IMR-90 (cell line): Measurements from ENCODE around the gene RPL15. TPM values are rescaled to one million over a fixed set of nuclear protein-coding genes. Genes with fewer than 3 reads are reported as not detected.

Experiments used
- ATAC-seq: fragments of 200-7000 bp; cut with Tn5 transposase; 2 replicates; pipeline ENCODE4 v1.9.1; 2020; ENCODE audit warnings: low read depth, mild to moderate bottlenecking, moderate library complexity
- BruUV-seq: library from RNA; stranded (reverse); fragments of 400-500 nt; replicated peaks from 2 replicates; lab custom pipeline; 2021; lab: Mats Ljungman, UMichigan
- CTCF ChIA-PET: fragments of 300-600 bp; formaldehyde crosslinking; extraction: SDS; loops from one replicate; lab custom pipeline; 2021; ENCODE audit warnings: antibody characterized with exemption; lab: Yijun Ruan, JAX
- POLR2A ChIA-PET: fragments of 300-600 bp; sonication (Branson Sonifier 250); formaldehyde crosslinking; loops from one replicate; lab custom pipeline; 2022; ENCODE audit warnings: antibody characterized with exemption; ENCODE audit not compliant: unreplicated experiment; lab: Charles Lee
- DNase-seq: peaks from one replicate; pipeline ENCODE4 v3.0.0; 2013
- H2AFZ ChIP-seq: replicated peaks from 2 replicates; pipeline ENCODE3; 2013; ENCODE audit warnings: low read length, mild to moderate bottlenecking; ENCODE audit not compliant: poor library complexity
- H2AK5ac ChIP-seq: 2 replicates; pipeline ENCODE4 v1.6.1; 2013; ENCODE audit warnings: low read depth, low read length, inconsistent platforms
- H2AK9ac ChIP-seq: replicated peaks from 2 replicates; pipeline ENCODE3; 2013; ENCODE audit warnings: mild to moderate bottlenecking, low read depth, low read length, moderate library complexity; ENCODE audit not compliant: poor library complexity
- H2BK120ac ChIP-seq: 2 replicates; pipeline ENCODE4 v1.6.1; 2013; ENCODE audit warnings: low read depth, low read length, inconsistent platforms
- H2BK15ac ChIP-seq: 3 replicates; pipeline ENCODE4 v1.6.1; 2013; ENCODE audit warnings: low read depth, low read length, inconsistent platforms
- H2BK20ac ChIP-seq: 2 replicates; pipeline ENCODE4 v1.6.1; 2013; ENCODE audit warnings: low read depth, mild to moderate bottlenecking, inconsistent platforms, low read length, moderate library complexity
- H2BK5ac ChIP-seq: 2 replicates; pipeline ENCODE4 v1.6.1; 2013; ENCODE audit warnings: mild to moderate bottlenecking, low read depth, low read length, inconsistent platforms; ENCODE audit not compliant: poor library complexity, severe bottlenecking
- H3K14ac ChIP-seq: replicated peaks from 2 replicates; pipeline ENCODE4 v1.6.1; 2013; ENCODE audit warnings: low read depth, low read length, inconsistent platforms
- H3K18ac ChIP-seq: 2 replicates; pipeline ENCODE4 v1.6.1; 2013; ENCODE audit warnings: low read depth, low read length, control low read depth
- H3K23ac ChIP-seq: 2 replicates; pipeline ENCODE4 v1.6.1; 2013; ENCODE audit warnings: low read depth, low read length, inconsistent platforms
- H3K27ac ChIP-seq: 2 replicates; pipeline ENCODE4 v1.5.1; 2013; ENCODE audit warnings: mild to moderate bottlenecking, control low read depth, low read length; ENCODE audit not compliant: insufficient read depth
- H3K27me3 ChIP-seq: 2 replicates; pipeline ENCODE4 v1.6.1; 2013; ENCODE audit warnings: low read length; ENCODE audit not compliant: control insufficient read depth, insufficient read depth
- H3K36me3 ChIP-seq: 2 replicates; pipeline ENCODE4 v1.6.1; 2013; ENCODE audit warnings: low read length, mixed read lengths; ENCODE audit not compliant: control insufficient read depth, insufficient read depth
- H3K4ac ChIP-seq: 2 replicates; pipeline ENCODE4 v1.6.1; 2013; ENCODE audit warnings: low read depth, low read length, inconsistent platforms
- H3K4me1 ChIP-seq: 2 replicates; pipeline ENCODE4 v1.6.1; 2013; ENCODE audit warnings: low read length, mixed read lengths; ENCODE audit not compliant: control insufficient read depth, insufficient read depth
- H3K4me2 ChIP-seq: 2 replicates; pipeline ENCODE4 v1.6.1; 2013; ENCODE audit warnings: low read depth, mild to moderate bottlenecking, control low read depth, low read length, moderate library complexity
- H3K4me3 ChIP-seq: 2 replicates; pipeline ENCODE4 v1.5.1; 2013; ENCODE audit warnings: low read depth, mild to moderate bottlenecking, control low read depth, low read length, moderate library complexity; ENCODE audit not compliant: insufficient read depth
- H3K56ac ChIP-seq: 2 replicates; pipeline ENCODE4 v1.6.1; 2013; ENCODE audit warnings: low read length, inconsistent platforms; ENCODE audit not compliant: insufficient read depth; ENCODE audit errors: extremely low read depth
- H3K79me1 ChIP-seq, 2 experiments: 2 replicates each; pipeline ENCODE4 v1.6.1; 2013; ENCODE audit warnings: low read length in 2 of 2, inconsistent platforms in 1 of 2, low read depth in 1 of 2
- H3K9ac ChIP-seq: 2 replicates; pipeline ENCODE4 v1.6.1; 2013; ENCODE audit warnings: low read depth, low read length, control low read depth
- H3K9me1 ChIP-seq: 2 replicates; pipeline ENCODE4 v1.6.1; 2013; ENCODE audit warnings: low read length, inconsistent platforms; ENCODE audit not compliant: insufficient read depth
- H3K9me3 ChIP-seq: 2 replicates; pipeline ENCODE4 v1.6.1; 2013; ENCODE audit warnings: low read length; ENCODE audit not compliant: control insufficient read depth, insufficient read depth
- H4K20me1 ChIP-seq: 2 replicates; pipeline ENCODE4 v1.6.1; 2013; ENCODE audit warnings: low read length, inconsistent platforms; ENCODE audit not compliant: insufficient read depth
- H4K5ac ChIP-seq: 2 replicates; pipeline ENCODE4 v1.6.1; 2013; ENCODE audit warnings: mild to moderate bottlenecking, low read depth, low read length, control low read depth
- H4K8ac ChIP-seq, 2 experiments: 2 replicates each; pipeline ENCODE4 v1.6.1; 2013; ENCODE audit warnings: low read depth in 2 of 2, low read length in 2 of 2, control low read depth in 1 of 2, inconsistent platforms in 1 of 2
- H4K91ac ChIP-seq: 2 replicates; pipeline ENCODE4 v1.6.1; 2013; ENCODE audit warnings: low read depth, low read length, inconsistent platforms; ENCODE audit not compliant: insufficient read depth
- CEBPB ChIP-seq: IDR thresholded peaks from 2 replicates; pipeline ENCODE4 v1.6.1; 2012; ENCODE audit warnings: low read depth, low read length, improper control_type of control experiment
- CTCF ChIP-seq: conservative IDR thresholded peaks from 2 replicates; pipeline ENCODE4 v1.5.1; 2012; ENCODE audit warnings: mild to moderate bottlenecking, low read depth, low read length, improper control_type of control experiment
- ELK1 ChIP-seq: fragments of 150-350 bp; IDR thresholded peaks from 2 replicates; pipeline ENCODE4 v1.6.1; 2016; ENCODE audit warnings: low read depth, mild to moderate bottlenecking, low read length, moderate library complexity, borderline replicate concordance
- FOS ChIP-seq: fragments of 150-350 bp; IDR thresholded peaks from 2 replicates; pipeline ENCODE4 v1.6.1; 2016; ENCODE audit warnings: low read depth, low read length
- MAFK ChIP-seq: IDR thresholded peaks from 2 replicates; pipeline ENCODE4 v1.6.1; 2012; ENCODE audit warnings: low read depth, low read length, improper control_type of control experiment
- NFE2L2 ChIP-seq: fragments of 150-350 bp; IDR thresholded peaks from 2 replicates; pipeline ENCODE4 v1.6.1; 2016; ENCODE audit warnings: low read depth, mild to moderate bottlenecking, low read length
- POLR2A ChIP-seq: IDR thresholded peaks from 2 replicates; pipeline ENCODE4 v1.6.1; 2012; ENCODE audit warnings: mild to moderate bottlenecking, low read depth, low read length
- RAD21 ChIP-seq: IDR thresholded peaks from 2 replicates; pipeline ENCODE4 v1.6.1; 2012; ENCODE audit warnings: low read length, improper control_type of control experiment
- RCOR1 ChIP-seq: IDR thresholded peaks from 2 replicates; pipeline ENCODE4 v1.6.1; 2012; ENCODE audit warnings: mild to moderate bottlenecking, low read length, improper control_type of control experiment; ENCODE audit not compliant: insufficient replicate concordance
- SMC3 ChIP-seq: fragments of 150-350 bp; IDR thresholded peaks from 2 replicates; pipeline ENCODE4 v1.6.1; 2016; ENCODE audit warnings: low read depth, mild to moderate bottlenecking, antibody characterized with exemption, low read length, moderate library complexity
- WGBS, 2 experiments: methylation state at CpG; one replicate each; pipeline versions ENCODE4 v1.1.5 to v1.1.7; 2013; ENCODE audit warnings: missing lambda C conversion rate in 2 of 2; ENCODE audit not compliant: insufficient read length in 1 of 2; ENCODE audit errors: extremely low coverage in 2 of 2; 5-methylcytosine and 5-hydroxymethylcytosine counted together
- dilution Hi-C: fragments of 300-500 bp; cut with HindIII; formaldehyde crosslinking; loops from one replicate; pipeline ENCODE4 v1.14.3; 2018; ENCODE audit warnings: low sequenced_read_pairs; ENCODE audit not compliant: unreplicated experiment
- in situ Hi-C: fragments of 300-500 bp; cut with MboI; formaldehyde crosslinking; loops from 3 replicates; pipeline ENCODE4 v1.14.3; 2019; ENCODE audit warnings: low sequenced_read_pairs, inconsistent platforms, mixed read lengths
- intact Hi-C: fragments of 100-400 bp; cut with micrococcal nuclease; formaldehyde crosslinking; loops from 2 replicates; pipeline ENCODE4 v1.10.0; 2022
- polyA plus RNA-seq, 3 experiments: library from polyadenylated mRNA; depleted of rRNA; stranded (reverse); fragments of >200 nt; gene quantifications; 2 replicates each; pipeline ENCODE4 v1.2.3, GENCODE V29; 2012; ENCODE audit warnings: low replicate concordance in 1 of 3
- total RNA-seq: library from RNA; depleted of rRNA; stranded (reverse); fragments of >200 nt; gene quantifications from 2 replicates; pipeline ENCODE4 v1.2.3, GENCODE V29; 2012

Gene RPL15
- total and polyA plus RNA-seq, 2 of the 4 experiments (the other 2 are of a cell fraction): 1,419 to 4,701 TPM

- WGBS, 2 experiments: 74% methylated on average over 3 of the region's 5 CpGs; no CpG with 5 or more reads in 1 of the 2 experiments
- CTCF ChIA-PET: no interaction called here
Observed at GRCh38 chr3:23940775-23941174, 23.8 kb downstream of the RPL15 start.

More at GRCh38 chr3:23940775-23941174, 23.8 kb downstream of the RPL15 start:
- no peak overlapping the region for H3K23ac ChIP-seq
- no peak overlapping the region for H2BK15ac ChIP-seq
- no peak overlapping the region for H2BK5ac ChIP-seq
- H3K36me3 ChIP-seq: no peaks in the 10 kb centered on the region
- BruUV-seq: no TSS peak
- no peak overlapping the region for H2AK9ac ChIP-seq
- no peak overlapping the region for H4K8ac ChIP-seq
- no peak overlapping the region for H4K5ac ChIP-seq
- no peaks in the 10 kb centered on the region for H3K9me1 ChIP-seq
- no peak overlapping the region for H4K91ac ChIP-seq
- H2AFZ ChIP-seq: no peak overlapping the region
- no peak overlapping the region for H3K4me2 ChIP-seq
- intact Hi-C loops: loop anchor here (10.0 kb wide), 1 partner anchor 656 kb away; no protein-coding TSS in a partner anchor
- ATAC-seq (no peak), DNase-seq (no peak)
- dilution Hi-C loops: no loop called here
- H3K18ac ChIP-seq: no peak overlapping the region
- H3K9ac ChIP-seq: no peak overlapping the region
- H3K79me1 ChIP-seq: no peaks in the 10 kb centered on the region
- no peak overlapping the region for H2AK5ac ChIP-seq
- no peak overlapping the region for H3K27ac ChIP-seq
- H3K4me1 ChIP-seq: peaks cover 2% of the 10 kb centered on the region; the same call in 1 of the 2 replicates
- no peak overlapping the region for H2BK120ac ChIP-seq
- H3K27me3 ChIP-seq: no peaks in the 10 kb centered on the region
- H4K20me1 ChIP-seq: no peaks in the 10 kb centered on the region
- in situ Hi-C loops: no loop called here
- no peak overlapping the region for H3K14ac ChIP-seq
- TF ChIP-seq SMC3 (no peak), MAFK (no peak), ELK1 (no peak), NFE2L2 (no peak), CEBPB (no peak), RAD21 (no peak), POLR2A (no peak), RCOR1 (no peak), CTCF (no peak), FOS (no peak)
- no peak overlapping the region for H3K4ac ChIP-seq
- no peak overlapping the region for H2BK20ac ChIP-seq
- no peak overlapping the region for H3K56ac ChIP-seq
- H3K9me3 ChIP-seq: peaks cover 3% of the 10 kb centered on the region
- H3K4me3 ChIP-seq: no peak overlapping the region
- POLR2A ChIA-PET: interaction anchor here (2.2 kb wide), 1 partner anchor 24 kb away, joined by 5 read pairs; the partner anchor contains the start of genes NKIRAS1 and RPL15
